Measurements from ENCODE around the gene LIAS.
"Not testable (repeated sequence)": the region's sequence is repeated elsewhere in the genome, so short reads cannot be mapped to it uniquely, and the experiment has no call there.

The LIAS gene

GRCh38 chr4:39458505-39459300 lies at the start of gene LIAS, which contains the start of gene RPL9:
LIAS (plus strand) TSS chr4:39459056; CDS start chr4:39459118, 62 bp downstream.
RPL9 (minus strand) TSS chr4:39458922; CDS start chr4:39458439, 483 bp downstream.
- DNase-seq = peak; percentile 98

DNA sequence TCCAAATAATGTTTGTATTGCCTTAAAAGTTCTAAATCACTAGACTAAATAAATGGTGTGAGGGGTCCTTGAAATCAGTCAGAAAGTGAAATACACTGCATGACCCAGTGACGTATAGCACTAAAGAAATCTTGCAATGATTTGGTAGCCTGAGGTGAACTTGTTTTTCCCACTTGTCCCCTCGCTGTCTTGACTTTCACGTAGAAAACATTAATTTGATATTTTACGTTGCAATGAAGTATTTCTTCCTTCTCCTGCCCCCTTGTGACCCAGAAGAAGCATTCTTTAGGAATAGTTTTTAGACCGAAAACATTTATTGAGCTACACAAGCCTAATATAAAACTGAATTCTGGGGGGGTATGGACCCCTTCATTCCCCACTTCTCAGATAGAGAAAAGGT lies 48.4 kb upstream of the LIAS start:
- DNase-seq = no peak

- DNase-seq = not testable (repeated sequence)
These were observed 47.3 kb upstream of the LIAS start for GRCh38 chr4:39411561-39411960.

GRCh38 chr4:39415678-39416283 lies 43.1 kb upstream of the LIAS start:
- DNase-seq = no peak

GRCh38 chr4:39422247-39422646 lies 36.6 kb upstream of the LIAS start:
- no peak for DNase-seq

DNA sequence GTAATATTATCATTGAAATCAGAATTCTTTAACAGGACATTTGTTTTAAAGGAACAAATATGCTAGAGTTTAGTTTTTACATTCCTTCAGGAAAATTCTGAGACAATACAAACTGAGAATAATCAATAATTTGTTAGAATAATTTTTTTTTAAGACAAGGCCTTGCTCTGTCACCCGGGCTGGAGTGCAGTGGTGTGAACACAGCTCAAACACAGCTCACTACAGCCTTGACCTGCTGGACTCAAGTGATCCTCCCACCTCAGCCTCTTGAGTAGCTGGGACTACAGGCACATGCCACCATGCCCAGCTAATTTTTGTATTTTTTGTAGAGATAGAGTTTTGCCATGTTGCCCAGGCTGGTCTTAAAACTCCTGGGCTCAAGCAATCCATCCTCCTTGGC lies 33.6 kb upstream of the LIAS start:
- DNase-seq = not testable (repeated sequence)

GRCh38 chr4:39426728-39427127 lies 32.1 kb upstream of the LIAS start:
- DNase-seq = no peak

DNA sequence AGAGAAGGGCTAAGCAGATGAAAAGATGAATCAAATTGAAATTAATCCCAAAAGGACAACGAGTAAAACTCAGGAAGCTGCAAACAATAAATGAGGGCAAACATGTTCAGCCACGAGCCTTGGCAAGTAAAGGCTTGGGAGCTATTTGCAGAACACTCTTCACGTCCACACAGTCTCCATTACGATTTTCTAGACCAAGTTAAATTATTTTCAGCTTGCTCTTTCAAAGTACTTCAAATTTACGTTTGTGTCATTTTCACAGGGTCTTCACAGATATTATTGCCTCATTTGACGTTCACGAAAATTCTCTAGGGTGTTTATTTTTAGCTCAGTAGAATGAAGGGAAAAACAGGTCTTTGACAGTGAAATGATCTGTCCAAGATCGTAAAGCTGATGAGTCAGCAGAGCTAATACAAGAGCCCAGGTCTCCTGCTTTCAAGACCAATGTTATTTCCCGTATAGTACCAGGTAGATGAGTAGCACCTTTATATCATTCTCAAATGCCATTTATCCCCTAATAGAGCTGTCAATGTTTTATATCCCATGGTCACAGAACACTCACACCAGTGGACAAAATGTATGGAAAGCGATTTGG lies 31.2 kb upstream of the LIAS start:
- DNase-seq = no peak

DNA sequence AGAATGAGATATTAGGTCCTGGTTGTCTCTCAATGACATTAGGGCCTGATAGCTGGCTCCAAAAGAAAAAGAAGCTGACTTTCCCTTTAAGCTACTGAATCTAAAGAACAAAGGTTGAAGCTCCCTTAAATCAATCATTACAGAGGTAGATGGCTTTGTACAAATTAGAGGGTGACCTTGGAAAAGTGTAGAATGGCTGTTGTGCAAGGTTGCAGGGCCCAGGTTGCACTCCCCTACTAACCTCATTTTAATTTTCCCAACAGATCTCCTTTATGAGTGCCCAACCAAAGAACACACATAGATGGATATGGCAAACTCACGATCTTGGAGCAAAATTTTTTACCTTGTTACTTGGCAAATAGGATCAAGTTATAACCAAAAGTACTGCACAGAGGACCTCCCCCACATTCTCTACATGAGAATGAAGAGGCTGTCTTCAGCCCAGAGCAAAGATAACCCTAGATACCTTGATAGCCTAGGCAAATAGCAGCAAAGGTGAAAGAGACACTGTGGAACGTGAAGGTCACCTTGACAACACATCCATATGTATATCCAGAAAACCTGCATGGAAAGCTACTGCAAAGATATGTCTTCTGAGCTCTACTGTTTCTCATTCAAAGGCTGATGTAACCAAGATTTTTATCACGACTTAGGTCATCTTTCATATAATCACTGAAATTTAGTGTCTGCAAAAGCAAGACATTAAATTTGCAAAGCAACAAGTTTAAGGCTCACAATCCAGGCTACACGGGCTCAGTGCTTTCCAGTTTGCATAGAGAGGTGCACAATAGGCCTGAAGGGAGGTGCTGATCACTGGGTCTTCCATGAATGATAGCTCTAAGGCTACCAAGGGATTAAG lies 29.2 kb upstream of the LIAS start:
- no peak for DNase-seq

DNA sequence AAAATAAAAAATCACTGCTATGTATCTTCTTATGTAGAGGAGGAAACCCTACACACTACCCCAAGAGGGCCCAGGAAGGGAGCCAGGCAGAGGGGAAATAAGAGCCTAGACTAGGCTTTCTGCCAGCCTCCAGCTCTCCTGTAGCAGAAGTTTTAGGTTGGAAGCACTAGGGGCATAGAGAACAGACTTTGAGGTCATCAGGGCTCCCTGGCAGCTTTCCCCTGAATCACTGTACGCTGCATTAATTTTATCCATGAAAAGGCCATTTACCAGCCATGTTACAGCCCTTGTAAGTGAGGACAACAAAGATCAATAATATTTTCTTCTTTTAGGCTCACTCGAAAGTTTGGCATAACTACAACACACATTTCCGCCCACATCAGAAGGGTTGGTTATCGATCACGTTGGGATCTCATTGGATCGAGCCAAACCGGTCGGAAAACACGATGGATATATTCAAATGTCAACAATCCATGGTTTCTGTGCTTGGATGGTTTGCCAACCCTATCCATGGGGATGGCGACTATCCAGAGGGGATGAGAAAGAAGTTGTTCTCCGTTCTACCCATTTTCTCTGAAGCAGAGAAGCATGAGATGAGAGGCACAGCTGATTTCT lies 24.9 kb upstream of the LIAS start:
- no peak for DNase-seq

DNA sequence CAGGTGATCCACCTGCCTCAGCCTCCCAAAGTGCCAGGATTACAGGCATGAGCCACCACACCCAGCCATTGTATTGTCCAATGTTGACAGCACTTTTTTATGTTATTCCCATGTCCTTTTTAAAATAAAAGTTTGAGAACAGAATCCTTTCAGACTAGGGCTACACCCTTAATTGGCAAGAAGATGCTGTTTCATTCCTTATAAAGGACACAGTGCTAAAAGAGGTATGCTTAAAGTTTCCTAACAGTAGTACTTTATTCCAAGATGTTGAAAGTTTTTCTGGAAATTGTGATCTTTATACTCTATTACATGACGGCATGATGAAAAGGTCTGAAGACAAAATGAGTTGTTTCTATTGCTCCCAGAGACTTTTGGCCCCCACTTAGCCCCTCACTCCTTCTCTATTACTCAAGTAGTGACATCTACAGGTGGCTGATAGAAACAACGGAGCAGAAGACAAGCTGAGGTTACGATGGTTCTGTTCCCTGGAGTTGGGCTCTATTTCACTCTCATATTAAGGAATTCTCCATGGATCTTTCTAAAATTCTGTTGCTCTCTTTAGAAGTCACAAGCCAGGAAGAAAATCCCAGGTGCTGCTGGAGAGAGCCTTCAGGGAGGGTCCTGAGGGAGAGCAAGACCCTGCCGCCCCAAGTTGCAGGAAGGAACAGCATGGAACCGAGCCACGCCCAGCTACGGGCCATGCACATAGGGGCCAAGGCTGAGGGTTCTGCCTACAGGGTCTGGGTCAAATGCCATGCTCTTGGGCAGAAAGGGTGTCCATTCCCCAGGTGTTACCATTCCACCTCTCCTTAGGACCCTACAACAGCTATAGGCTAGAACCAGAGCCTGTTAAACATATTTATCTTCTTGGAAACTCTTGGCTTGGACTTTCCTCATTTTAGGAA lies 22.9 kb upstream of the LIAS start:
- DNase-seq = no peak

- no peak for DNase-seq
These were observed 17.3 kb upstream of the LIAS start for GRCh38 chr4:39441593-39441992.

DNA sequence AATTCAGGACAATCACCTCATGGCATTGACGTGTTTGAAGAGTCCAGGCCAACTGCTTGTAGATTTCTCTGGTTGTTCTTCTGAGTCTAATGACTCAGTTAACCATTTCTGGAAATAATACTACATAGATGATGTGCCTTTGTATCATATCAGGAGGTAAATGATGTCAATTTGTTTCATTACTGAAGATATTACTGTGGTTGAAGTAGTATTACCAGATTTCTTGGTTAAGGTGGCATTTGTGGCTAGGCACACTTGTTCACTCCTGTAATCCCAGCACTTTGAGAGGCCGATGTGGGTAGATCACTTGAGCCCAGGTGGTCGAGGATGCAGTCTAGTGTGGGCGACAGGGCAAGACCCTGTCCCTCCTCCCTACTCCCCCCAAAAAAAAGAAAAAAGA lies 15.9 kb upstream of the LIAS start:
- no peak for DNase-seq

DNA sequence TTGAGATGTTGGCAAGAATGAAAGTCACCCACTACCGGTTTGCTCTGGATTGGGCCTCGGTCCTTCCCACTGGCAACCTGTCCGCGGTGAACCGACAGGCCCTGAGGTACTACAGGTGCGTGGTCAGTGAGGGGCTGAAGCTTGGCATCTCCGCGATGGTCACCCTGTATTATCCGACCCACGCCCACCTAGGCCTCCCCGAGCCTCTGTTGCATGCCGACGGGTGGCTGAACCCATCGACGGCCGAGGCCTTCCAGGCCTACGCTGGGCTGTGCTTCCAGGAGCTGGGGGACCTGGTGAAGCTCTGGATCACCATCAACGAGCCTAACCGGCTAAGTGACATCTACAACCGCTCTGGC lies 12.4 kb upstream of the LIAS start:
- no peak for DNase-seq

DNA sequence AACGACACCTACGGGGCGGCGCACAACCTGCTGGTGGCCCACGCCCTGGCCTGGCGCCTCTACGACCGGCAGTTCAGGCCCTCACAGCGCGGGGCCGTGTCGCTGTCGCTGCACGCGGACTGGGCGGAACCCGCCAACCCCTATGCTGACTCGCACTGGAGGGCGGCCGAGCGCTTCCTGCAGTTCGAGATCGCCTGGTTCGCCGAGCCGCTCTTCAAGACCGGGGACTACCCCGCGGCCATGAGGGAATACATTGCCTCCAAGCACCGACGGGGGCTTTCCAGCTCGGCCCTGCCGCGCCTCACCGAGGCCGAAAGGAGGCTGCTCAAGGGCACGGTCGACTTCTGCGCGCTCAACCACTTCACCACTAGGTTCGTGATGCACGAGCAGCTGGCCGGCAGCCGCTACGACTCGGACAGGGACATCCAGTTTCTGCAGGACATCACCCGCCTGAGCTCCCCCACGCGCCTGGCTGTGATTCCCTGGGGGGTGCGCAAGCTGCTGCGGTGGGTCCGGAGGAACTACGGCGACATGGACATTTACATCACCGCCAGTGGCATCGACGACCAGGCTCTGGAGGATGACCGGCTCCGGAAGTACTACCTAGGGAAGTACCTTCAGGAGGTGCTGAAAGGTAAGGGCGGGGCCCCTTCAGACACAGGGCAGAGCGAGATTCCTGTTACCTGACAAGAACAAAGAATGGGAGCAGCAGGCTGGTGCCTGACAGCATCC lies 11.8 kb upstream of the LIAS start:
- DNase-seq = peak; percentile 71

DNA sequence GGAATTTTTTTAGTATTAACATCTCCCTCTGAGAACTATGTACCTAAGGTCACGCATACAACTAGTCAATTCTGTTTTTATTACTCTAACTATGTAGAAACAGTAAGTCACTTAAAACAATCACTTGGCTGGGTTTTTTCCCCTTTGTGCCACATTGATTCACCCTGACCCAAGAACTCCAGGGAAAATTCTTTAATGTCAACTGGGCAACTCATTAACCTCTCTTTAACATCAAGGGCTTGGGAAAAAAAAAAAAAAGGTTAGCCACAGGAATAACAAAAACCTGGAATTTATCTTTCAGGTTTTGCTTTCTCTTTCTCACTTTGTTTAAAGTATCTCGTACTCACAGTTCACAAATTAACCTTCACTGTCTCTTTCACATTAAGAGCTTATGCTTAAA lies 8.2 kb upstream of the LIAS start:
- DNase-seq = no peak

DNA sequence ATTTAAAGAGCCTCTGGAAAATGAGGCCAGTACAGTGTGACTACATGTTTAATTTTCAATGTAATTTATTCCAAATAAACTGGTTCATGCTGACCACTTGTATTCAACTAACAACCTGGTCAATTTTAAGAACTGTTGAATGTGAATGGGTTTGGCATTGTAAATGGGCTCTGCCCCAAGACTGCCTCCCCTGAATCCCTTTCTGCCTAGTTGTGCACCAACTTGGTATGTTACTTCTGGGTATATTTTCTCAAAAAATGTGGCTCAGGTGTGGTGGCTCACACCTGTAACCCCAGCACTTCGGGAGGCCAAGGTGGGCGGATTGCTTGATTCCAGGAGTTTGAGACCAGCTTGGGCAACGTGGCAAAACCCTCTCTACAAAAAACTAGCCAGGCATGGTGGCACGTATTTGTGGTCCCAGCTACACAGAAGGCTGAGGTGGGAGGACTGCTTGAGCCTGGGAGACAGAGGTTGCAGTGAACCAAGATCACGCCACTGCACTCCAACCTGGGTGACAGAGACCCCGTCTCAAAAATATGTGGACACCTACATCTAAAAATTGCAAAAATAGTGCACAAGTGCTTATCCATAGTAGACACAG lies 7.3 kb upstream of the LIAS start:
- peak; percentile 58 for DNase-seq

GRCh38 chr4:39452153-39452859 lies 6.5 kb upstream of the LIAS start:
- no peak for DNase-seq

DNA sequence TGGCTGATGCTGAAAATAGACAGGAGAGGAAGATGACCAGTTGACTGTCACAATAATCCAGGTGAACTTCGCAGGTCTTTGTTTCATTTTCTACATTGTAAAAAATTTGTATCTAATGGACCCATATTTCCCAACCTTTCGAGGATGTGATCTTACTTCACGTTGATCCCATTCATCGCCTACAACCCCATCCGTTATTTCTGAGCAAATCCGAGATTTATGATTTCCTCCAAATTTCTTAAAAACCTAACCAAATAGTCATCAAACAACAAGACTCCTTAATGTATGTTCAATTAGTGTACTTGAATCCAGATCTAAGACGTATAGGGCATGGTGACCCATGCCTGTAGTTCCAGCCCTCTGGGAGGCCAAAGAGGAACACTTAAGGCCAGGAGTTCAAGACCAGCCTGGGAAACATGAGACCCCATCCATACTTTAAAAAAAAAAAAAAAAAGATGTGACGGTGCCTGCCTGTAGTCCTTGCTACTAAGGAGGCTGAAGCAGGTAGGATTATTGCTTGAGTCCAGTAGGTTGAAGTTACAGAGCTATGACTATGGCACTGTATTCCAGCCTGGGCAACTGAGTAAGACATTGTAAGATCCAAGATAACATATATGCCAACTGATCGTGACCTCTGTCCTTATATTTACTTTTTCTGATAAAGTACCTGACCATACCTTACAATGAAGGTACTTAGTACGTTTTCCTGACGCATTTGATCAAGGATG lies 5.8 kb upstream of the LIAS start:
- DNase-seq = no peak
